Measurements from ENCODE around the gene FOXN3.

- no peak for TF ChIP-seq CTCF (IDR thresholded peaks at IDR 0.05)
- TF ChIP-seq POLR2A (IDR thresholded peaks at IDR 0.05) = no peak
Observed at GRCh38 chr14:89420502-89420901, 3.5 kb upstream of the FOXN3 start.

Measured in ovary (tissue), 3 donors.